ENCODE results near the gene DUXB.

The DUXB gene

DNA sequence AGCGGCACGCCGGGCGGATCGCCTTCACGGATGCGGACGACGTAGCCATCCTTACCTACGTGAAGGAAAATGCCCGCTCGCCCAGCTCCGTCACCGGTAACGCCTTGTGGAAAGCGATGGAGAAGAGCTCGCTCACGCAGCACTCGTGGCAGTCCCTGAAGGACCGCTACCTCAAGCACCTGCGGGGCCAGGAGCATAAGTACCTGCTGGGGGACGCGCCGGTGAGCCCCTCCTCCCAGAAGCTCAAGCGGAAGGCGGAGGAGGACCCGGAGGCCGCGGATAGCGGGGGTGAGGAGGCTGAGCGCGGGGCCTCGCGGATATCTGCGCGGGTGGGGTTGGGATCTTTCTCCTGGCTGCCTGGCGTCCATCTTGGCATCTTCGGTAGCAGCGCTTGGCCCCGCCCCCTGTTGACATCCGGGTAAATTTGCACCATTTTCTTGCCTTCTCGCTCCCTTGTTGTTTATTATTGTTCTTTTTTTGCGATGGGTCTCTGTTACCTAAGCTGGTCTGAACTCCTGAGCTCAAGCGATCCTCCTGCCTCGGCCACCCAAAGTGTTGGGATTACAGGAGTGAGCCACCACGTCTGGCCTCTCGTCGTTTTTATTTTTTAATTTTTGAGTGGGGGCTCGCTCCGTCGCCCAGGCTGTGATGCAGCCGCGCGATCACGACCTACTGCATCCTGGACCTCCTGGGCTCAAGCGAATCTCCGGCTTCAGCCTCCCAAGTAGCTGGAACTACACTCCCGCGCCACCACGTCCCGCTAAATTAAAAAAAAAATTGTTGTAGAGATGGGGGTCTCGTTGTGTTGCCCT, 52.8 kb downstream of the DUXB start:
- TF ChIP-seq, protein P1, sequence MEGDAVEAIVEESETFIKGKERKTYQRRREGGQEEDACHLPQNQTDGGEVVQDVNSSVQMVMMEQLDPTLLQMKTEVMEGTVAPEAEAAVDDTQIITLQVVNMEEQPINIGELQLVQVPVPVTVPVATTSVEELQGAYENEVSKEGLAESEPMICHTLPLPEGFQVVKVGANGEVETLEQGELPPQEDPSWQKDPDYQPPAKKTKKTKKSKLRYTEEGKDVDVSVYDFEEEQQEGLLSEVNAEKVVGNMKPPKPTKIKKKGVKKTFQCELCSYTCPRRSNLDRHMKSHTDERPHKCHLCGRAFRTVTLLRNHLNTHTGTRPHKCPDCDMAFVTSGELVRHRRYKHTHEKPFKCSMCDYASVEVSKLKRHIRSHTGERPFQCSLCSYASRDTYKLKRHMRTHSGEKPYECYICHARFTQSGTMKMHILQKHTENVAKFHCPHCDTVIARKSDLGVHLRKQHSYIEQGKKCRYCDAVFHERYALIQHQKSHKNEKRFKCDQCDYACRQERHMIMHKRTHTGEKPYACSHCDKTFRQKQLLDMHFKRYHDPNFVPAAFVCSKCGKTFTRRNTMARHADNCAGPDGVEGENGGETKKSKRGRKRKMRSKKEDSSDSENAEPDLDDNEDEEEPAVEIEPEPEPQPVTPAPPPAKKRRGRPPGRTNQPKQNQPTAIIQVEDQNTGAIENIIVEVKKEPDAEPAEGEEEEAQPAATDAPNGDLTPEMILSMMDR (IDR thresholded peaks at IDR 0.05; ENCODE audit: insufficient read depth, low read depth, low read length, missing control alignments), result no peak
- H3K4me3 ChIP-seq (ENCODE audit: low read length), result peak overlapping the region; percentile 84
- peak; percentile 82 for DNase-seq (ENCODE audit: low read depth)

GRCh38 chr16:75647492-75648264, 53.6 kb downstream of the DUXB start, which contains the start of the genes KARS1 and TERF2IP:
Gene KARS1 (minus strand): TSS chr16:75647665. CDS start chr16:75647639, 26 bp downstream.
Gene TERF2IP (plus strand): TSS chr16:75647773. CDS start chr16:75647883, 110 bp downstream.
- TF ChIP-seq, protein P1 (IDR thresholded peaks at IDR 0.05; ENCODE audit: insufficient read depth, low read depth, low read length, missing control alignments), result no peak
- peak; percentile 95 for DNase-seq (ENCODE audit: low read depth)
- H3K4me3 ChIP-seq (ENCODE audit: low read length), result peak within 1 kb of the TSS; percentile 84

DNA sequence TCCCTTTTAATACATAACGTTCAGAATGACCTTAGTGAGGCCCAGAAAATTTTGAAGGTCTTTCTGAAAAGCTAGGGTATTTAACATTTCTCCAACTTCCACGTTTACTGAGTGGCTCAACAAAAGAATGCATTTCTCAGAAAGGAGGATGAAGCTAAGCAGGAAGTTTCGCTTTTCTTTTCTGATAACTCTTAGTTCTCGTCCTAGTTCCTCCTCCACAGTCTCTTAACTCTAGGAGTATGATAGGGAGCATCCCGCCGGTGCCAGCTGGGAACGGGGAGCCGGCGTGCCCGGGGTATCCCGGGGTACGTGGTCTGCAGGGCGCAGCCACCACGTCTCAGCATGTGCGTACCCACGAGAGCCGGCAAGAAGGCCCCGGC, 54.2 kb downstream of the DUXB start:
- no peak for DNase-seq (ENCODE audit: low read depth)
- H3K4me3 ChIP-seq (ENCODE audit: low read length), result peak overlapping the region; percentile 84
- TF ChIP-seq, protein P1 (IDR thresholded peaks at IDR 0.05; ENCODE audit: insufficient read depth, low read depth, low read length, missing control alignments), result no peak

DNA sequence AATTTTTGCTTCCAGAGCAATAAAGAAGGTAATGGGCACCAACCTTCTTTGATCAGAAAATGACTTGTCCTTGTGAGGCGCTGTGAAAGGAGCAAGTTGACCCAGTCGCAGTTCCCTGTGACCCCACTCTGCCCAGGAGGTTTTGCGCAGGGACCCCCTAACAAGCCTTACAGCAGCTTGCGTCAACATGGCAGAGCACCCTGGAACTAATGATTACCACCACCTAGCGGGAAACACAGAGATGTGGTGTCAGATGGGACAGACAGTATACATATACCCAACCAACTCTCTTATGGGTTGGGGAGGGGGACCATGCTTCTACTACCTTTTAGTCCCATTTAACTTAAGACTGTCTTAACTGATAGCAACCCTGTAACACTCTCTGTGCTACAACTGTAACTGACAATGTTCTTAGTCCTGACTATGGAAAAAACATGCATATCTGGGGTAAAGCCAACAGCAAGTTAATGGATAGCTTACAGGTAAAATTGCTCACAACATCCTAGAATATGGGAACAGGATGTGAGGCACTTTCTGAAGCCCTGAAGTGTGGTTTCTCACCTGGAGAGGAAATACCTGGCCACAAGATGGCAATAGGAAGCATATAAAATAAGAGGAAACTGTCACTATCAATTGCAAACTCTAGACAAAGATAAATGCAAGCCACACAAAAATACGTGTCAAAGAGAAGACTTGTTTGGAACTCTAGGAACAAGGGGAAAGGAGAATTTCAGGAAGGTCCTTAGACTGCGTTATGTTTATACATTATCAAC, 56.8 kb downstream of the DUXB start:
- DNase-seq (ENCODE audit: low read depth), result peak; percentile 53
- TF ChIP-seq, protein P1 (IDR thresholded peaks at IDR 0.05; ENCODE audit: insufficient read depth, low read depth, low read length, missing control alignments), result peak; percentile 47

More for the DNA sequence above, 56.8 kb downstream of the DUXB start:
- H3K4me3 ChIP-seq (ENCODE audit: low read length), result no peak overlapping the region

Measured in epithelial cell of esophagus (primary cell).